ENCODE results near the gene COG8.

Gene COG8

GRCh38 chr16:69339289-69340094, at the start of gene COG8, which contains the start of gene NIP7:
Gene COG8 (minus strand): TSS chr16:69339564. CDS start chr16:69339552, 12 bp downstream.
Gene NIP7 (plus strand): TSS chr16:69339772. CDS start chr16:69339830, 58 bp downstream.
- H3K27ac Mint-ChIP-seq: peak within 1 kb of the TSS; percentile 98
- peaks cover 50% of the 10 kb centered on the region for H3K36me3 Mint-ChIP-seq (ENCODE audit: low read depth)
- peaks cover 37% of the 10 kb centered on the region for H3K4me1 Mint-ChIP-seq (ENCODE audit: low read depth)
- DNase-seq (ENCODE audit: low spot score): peak; percentile 94
- no peaks in the 10 kb centered on the region for H3K9me3 Mint-ChIP-seq
- no peaks in the 10 kb centered on the region for H3K27me3 Mint-ChIP-seq (ENCODE audit: low read depth)
- H3K4me3 Mint-ChIP-seq: peak within 1 kb of the TSS; percentile 99

GRCh38 chr16:69386596-69386995, 47.2 kb upstream of the COG8 start:
- Mint-ChIP-seq H3K27me3 (ENCODE audit: low read depth) (no peaks in the 10 kb centered on the region), H3K4me3 (peak overlapping the region; percentile 86), H3K36me3 (ENCODE audit: low read depth) (peaks cover 24% of the 10 kb centered on the region), H3K9me3 (no peaks in the 10 kb centered on the region), H3K27ac (no peak overlapping the region), H3K4me1 (ENCODE audit: low read depth) (peaks cover 25% of the 10 kb centered on the region)
- DNase-seq (ENCODE audit: low spot score): no peak

- Mint-ChIP-seq H3K27ac (peak overlapping the region; percentile 99), H3K4me1 (ENCODE audit: low read depth) (peaks cover 25% of the 10 kb centered on the region), H3K9me3 (no peaks in the 10 kb centered on the region), H3K4me3 (peak overlapping the region; percentile 97), H3K36me3 (ENCODE audit: low read depth) (peaks cover 32% of the 10 kb centered on the region), H3K27me3 (ENCODE audit: low read depth) (no peaks in the 10 kb centered on the region)
- no peak for DNase-seq (ENCODE audit: low spot score)
Measured at GRCh38 chr16:69384974-69385373, 45.6 kb upstream of the COG8 start.

GRCh38 chr16:69382421-69382820, 43.1 kb upstream of the COG8 start:
- no peak for DNase-seq (ENCODE audit: low spot score)
- H3K4me1 Mint-ChIP-seq (ENCODE audit: low read depth): peaks cover 27% of the 10 kb centered on the region
- H3K27ac Mint-ChIP-seq: no peak overlapping the region
- no peak overlapping the region for H3K4me3 Mint-ChIP-seq
- H3K36me3 Mint-ChIP-seq (ENCODE audit: low read depth): peaks cover 44% of the 10 kb centered on the region
- no peaks in the 10 kb centered on the region for H3K9me3 Mint-ChIP-seq
- no peaks in the 10 kb centered on the region for H3K27me3 Mint-ChIP-seq (ENCODE audit: low read depth)

GRCh38 chr16:69381231-69381630, 41.9 kb upstream of the COG8 start:
- no peak overlapping the region for H3K27ac Mint-ChIP-seq
- H3K36me3 Mint-ChIP-seq (ENCODE audit: low read depth): peaks cover 44% of the 10 kb centered on the region
- peaks cover 27% of the 10 kb centered on the region for H3K4me1 Mint-ChIP-seq (ENCODE audit: low read depth)

GRCh38 chr16:69378760-69379159, 39.4 kb upstream of the COG8 start:
- Mint-ChIP-seq H3K27me3 (ENCODE audit: low read depth) (no peaks in the 10 kb centered on the region), H3K36me3 (ENCODE audit: low read depth) (peaks cover 41% of the 10 kb centered on the region), H3K4me1 (ENCODE audit: low read depth) (peaks cover 16% of the 10 kb centered on the region), H3K9me3 (no peaks in the 10 kb centered on the region), H3K4me3 (no peak overlapping the region), H3K27ac (no peak overlapping the region)
- no peak for DNase-seq (ENCODE audit: low spot score)

More at GRCh38 chr16:69381231-69381630, 41.9 kb upstream of the COG8 start:
- Mint-ChIP-seq H3K4me3 (no peak overlapping the region), H3K9me3 (no peaks in the 10 kb centered on the region), H3K27me3 (ENCODE audit: low read depth) (no peaks in the 10 kb centered on the region)
- no peak for DNase-seq (ENCODE audit: low spot score)

GRCh38 chr16:69378036-69378435, 38.7 kb upstream of the COG8 start:
- peaks cover 11% of the 10 kb centered on the region for H3K4me1 Mint-ChIP-seq (ENCODE audit: low read depth)
- no peaks in the 10 kb centered on the region for H3K9me3 Mint-ChIP-seq
- no peak overlapping the region for H3K4me3 Mint-ChIP-seq
- H3K27ac Mint-ChIP-seq: no peak overlapping the region
- peaks cover 39% of the 10 kb centered on the region for H3K36me3 Mint-ChIP-seq (ENCODE audit: low read depth)
- no peaks in the 10 kb centered on the region for H3K27me3 Mint-ChIP-seq (ENCODE audit: low read depth)
- no peak for DNase-seq (ENCODE audit: low spot score)

GRCh38 chr16:69376393-69377059, 37.2 kb upstream of the COG8 start:
- H3K27ac Mint-ChIP-seq: no peak overlapping the region
- no peaks in the 10 kb centered on the region for H3K9me3 Mint-ChIP-seq
- H3K4me3 Mint-ChIP-seq: no peak overlapping the region
- no peaks in the 10 kb centered on the region for H3K27me3 Mint-ChIP-seq (ENCODE audit: low read depth)
- peaks cover 3% of the 10 kb centered on the region for H3K4me1 Mint-ChIP-seq (ENCODE audit: low read depth)
- peaks cover 40% of the 10 kb centered on the region for H3K36me3 Mint-ChIP-seq (ENCODE audit: low read depth)
- no peak for DNase-seq (ENCODE audit: low spot score)

- H3K4me1 Mint-ChIP-seq (ENCODE audit: low read depth): peaks cover 5% of the 10 kb centered on the region
- no peaks in the 10 kb centered on the region for H3K9me3 Mint-ChIP-seq
- DNase-seq (ENCODE audit: low spot score): no peak
- no peak overlapping the region for H3K27ac Mint-ChIP-seq
- H3K4me3 Mint-ChIP-seq: no peak overlapping the region
- peaks cover 49% of the 10 kb centered on the region for H3K36me3 Mint-ChIP-seq (ENCODE audit: low read depth)
- no peaks in the 10 kb centered on the region for H3K27me3 Mint-ChIP-seq (ENCODE audit: low read depth)
Measured at GRCh38 chr16:69373019-69373418, 33.7 kb upstream of the COG8 start.

- DNase-seq (ENCODE audit: low spot score): no peak
- Mint-ChIP-seq H3K9me3 (no peaks in the 10 kb centered on the region), H3K27me3 (ENCODE audit: low read depth) (no peaks in the 10 kb centered on the region), H3K36me3 (ENCODE audit: low read depth) (peaks cover 55% of the 10 kb centered on the region), H3K4me1 (ENCODE audit: low read depth) (peaks cover 5% of the 10 kb centered on the region), H3K27ac (no peak overlapping the region), H3K4me3 (no peak overlapping the region)
Measured at GRCh38 chr16:69371564-69371963, 32.2 kb upstream of the COG8 start.

- no peak for DNase-seq (ENCODE audit: low spot score)
- H3K4me3 Mint-ChIP-seq: no peak overlapping the region
- no peaks in the 10 kb centered on the region for H3K27me3 Mint-ChIP-seq (ENCODE audit: low read depth)
- peaks cover 62% of the 10 kb centered on the region for H3K36me3 Mint-ChIP-seq (ENCODE audit: low read depth)
- no peak overlapping the region for H3K27ac Mint-ChIP-seq
- no peaks in the 10 kb centered on the region for H3K9me3 Mint-ChIP-seq
- H3K4me1 Mint-ChIP-seq (ENCODE audit: low read depth): peaks cover 6% of the 10 kb centered on the region
Measured at GRCh38 chr16:69368866-69369265, 29.5 kb upstream of the COG8 start.

DNA sequence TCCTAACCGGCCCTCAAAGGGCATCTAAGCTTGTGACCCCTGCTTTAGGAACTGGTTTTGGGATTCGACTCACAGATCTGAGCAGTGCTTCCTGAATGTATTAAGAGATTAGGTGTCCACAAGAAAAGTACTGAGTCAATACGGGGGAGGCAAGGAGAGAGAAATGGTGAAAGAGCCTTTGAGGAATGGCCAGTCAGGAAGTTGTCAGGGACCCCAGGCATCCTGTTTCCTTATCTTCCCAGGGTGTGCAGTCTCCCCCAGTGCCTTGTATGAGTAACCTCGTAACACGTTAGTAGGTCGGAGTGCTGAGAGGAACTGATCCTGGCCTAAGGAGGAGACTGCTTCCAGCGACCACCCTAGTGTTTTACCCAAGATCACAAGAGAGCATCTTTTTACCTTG, 28.6 kb upstream of the COG8 start:
- H3K4me3 Mint-ChIP-seq: no peak overlapping the region
- no peaks in the 10 kb centered on the region for H3K9me3 Mint-ChIP-seq
- no peaks in the 10 kb centered on the region for H3K27me3 Mint-ChIP-seq (ENCODE audit: low read depth)
- H3K36me3 Mint-ChIP-seq (ENCODE audit: low read depth): peaks cover 60% of the 10 kb centered on the region
- DNase-seq (ENCODE audit: low spot score): no peak
- peaks cover 8% of the 10 kb centered on the region for H3K4me1 Mint-ChIP-seq (ENCODE audit: low read depth)
- no peak overlapping the region for H3K27ac Mint-ChIP-seq

GRCh38 chr16:69366431-69366830, 27.1 kb upstream of the COG8 start:
- peaks cover 6% of the 10 kb centered on the region for H3K4me1 Mint-ChIP-seq (ENCODE audit: low read depth)
- peaks cover 54% of the 10 kb centered on the region for H3K36me3 Mint-ChIP-seq (ENCODE audit: low read depth)
- no peaks in the 10 kb centered on the region for H3K9me3 Mint-ChIP-seq
- H3K27ac Mint-ChIP-seq: no peak overlapping the region
- H3K27me3 Mint-ChIP-seq (ENCODE audit: low read depth): no peaks in the 10 kb centered on the region
- no peak overlapping the region for H3K4me3 Mint-ChIP-seq
- DNase-seq (ENCODE audit: low spot score): no peak

GRCh38 chr16:69365901-69366300, 26.5 kb upstream of the COG8 start:
- no peak overlapping the region for H3K27ac Mint-ChIP-seq
- no peaks in the 10 kb centered on the region for H3K27me3 Mint-ChIP-seq (ENCODE audit: low read depth)
- peaks cover 55% of the 10 kb centered on the region for H3K36me3 Mint-ChIP-seq (ENCODE audit: low read depth)
- no peak overlapping the region for H3K4me3 Mint-ChIP-seq
- peaks cover 5% of the 10 kb centered on the region for H3K4me1 Mint-ChIP-seq (ENCODE audit: low read depth)
- no peaks in the 10 kb centered on the region for H3K9me3 Mint-ChIP-seq
- DNase-seq (ENCODE audit: low spot score): no peak
